ENCODE measurements around the gene CXCL14.

The CXCL14 gene

GRCh38 chr5:135584276-135584675 is 5.5 kb upstream of the CXCL14 start:
- no peaks in the 10 kb centered on the region for H3K4me1 ChIP-seq (ENCODE audit: control insufficient read depth, insufficient read depth, low read length, poor library complexity, severe bottlenecking)
- H3K9me3 ChIP-seq (ENCODE audit: control insufficient read depth, low read length): no peaks in the 10 kb centered on the region
- WGBS, 2 experiments (ENCODE audit: insufficient coverage in 2 of 2): 100% methylated on average over 1 of the region's 2 CpGs
- no peaks in the 10 kb centered on the region for H3K36me3 ChIP-seq (ENCODE audit: control insufficient read depth, insufficient read depth, low read length)
- H3K4me3 ChIP-seq (ENCODE audit: extremely low read depth, insufficient read depth, low read length, poor library complexity, severe bottlenecking): no peak overlapping the region
- H3K27ac ChIP-seq (ENCODE audit: low read depth, low read length, severe bottlenecking): no peak overlapping the region

GRCh38 chr5:135582099-135582781 is 3.4 kb upstream of the CXCL14 start:
- Histone ChIP-seq H3K4me3 (ENCODE audit: extremely low read depth, insufficient read depth, low read length, poor library complexity, severe bottlenecking) (no peak overlapping the region), H3K9me3 (ENCODE audit: control insufficient read depth, low read length) (no peaks in the 10 kb centered on the region), H3K4me1 (ENCODE audit: control insufficient read depth, insufficient read depth, low read length, poor library complexity, severe bottlenecking) (peaks cover 6% of the 10 kb centered on the region), H3K27ac (ENCODE audit: low read depth, low read length, severe bottlenecking) (no peak overlapping the region), H3K36me3 (ENCODE audit: control insufficient read depth, insufficient read depth, low read length) (no peaks in the 10 kb centered on the region)
- WGBS, 2 experiments (ENCODE audit: insufficient coverage in 2 of 2): 65 to 87% methylated on average over 4 of the region's 6 CpGs

GRCh38 chr5:135578305-135578684 is 496 bp downstream of the CXCL14 start:
- H3K27ac ChIP-seq (ENCODE audit: low read depth, low read length, severe bottlenecking): no peak overlapping the region

DNA sequence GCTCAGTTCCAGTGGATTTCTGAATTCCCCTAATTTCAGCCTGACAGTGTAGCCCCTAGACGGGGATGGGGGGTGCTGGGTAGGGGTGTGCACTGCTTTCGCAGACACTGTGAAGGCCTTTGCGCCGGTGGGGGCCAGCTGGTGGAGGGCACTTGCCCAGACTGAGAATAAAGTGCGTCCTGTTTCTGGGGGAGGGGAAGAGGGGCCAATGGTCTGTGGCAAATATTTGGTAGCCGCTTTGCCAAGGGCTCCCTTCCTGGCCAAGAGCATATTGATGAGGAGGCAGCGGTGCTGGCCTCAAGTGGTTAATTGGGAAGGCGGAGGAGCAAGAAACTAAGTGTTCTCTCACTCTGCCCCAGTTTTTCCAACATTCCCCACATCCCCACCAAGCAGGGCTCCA is 1.4 kb downstream of the CXCL14 start:
- Histone ChIP-seq H3K4me3 (ENCODE audit: extremely low read depth, insufficient read depth, low read length, poor library complexity, severe bottlenecking) (peak overlapping the region; percentile 37), H3K27ac (ENCODE audit: low read depth, low read length, severe bottlenecking) (no peak overlapping the region), H3K4me1 (ENCODE audit: control insufficient read depth, insufficient read depth, low read length, poor library complexity, severe bottlenecking) (peaks cover 21% of the 10 kb centered on the region), H3K9me3 (ENCODE audit: control insufficient read depth, low read length) (no peaks in the 10 kb centered on the region), H3K36me3 (ENCODE audit: control insufficient read depth, insufficient read depth, low read length) (no peaks in the 10 kb centered on the region)
- 46 to 54% methylated on average over 4 to 6 of the region's 8 CpGs for WGBS, 2 experiments (ENCODE audit: insufficient coverage in 2 of 2)

More at GRCh38 chr5:135578305-135578684, 496 bp downstream of the CXCL14 start:
- WGBS, 2 experiments (ENCODE audit: insufficient coverage in 2 of 2): 9 to 12% methylated on average over 18 to 19 of the region's 21 CpGs
- Histone ChIP-seq H3K9me3 (ENCODE audit: control insufficient read depth, low read length) (no peaks in the 10 kb centered on the region), H3K4me1 (ENCODE audit: control insufficient read depth, insufficient read depth, low read length, poor library complexity, severe bottlenecking) (peaks cover 21% of the 10 kb centered on the region), H3K4me3 (ENCODE audit: extremely low read depth, insufficient read depth, low read length, poor library complexity, severe bottlenecking) (peak overlapping the region; percentile 37), H3K36me3 (ENCODE audit: control insufficient read depth, insufficient read depth, low read length) (no peaks in the 10 kb centered on the region)

- Histone ChIP-seq H3K4me3 (ENCODE audit: extremely low read depth, insufficient read depth, low read length, poor library complexity, severe bottlenecking) (no peak overlapping the region), H3K27ac (ENCODE audit: low read depth, low read length, severe bottlenecking) (peak overlapping the region; percentile 45), H3K4me1 (ENCODE audit: control insufficient read depth, insufficient read depth, low read length, poor library complexity, severe bottlenecking) (peaks cover 21% of the 10 kb centered on the region)
These were observed 2.7 kb downstream of the CXCL14 start for GRCh38 chr5:135576075-135576599.

GRCh38 chr5:135574493-135574892 is 4.3 kb downstream of the CXCL14 start:
- peaks cover 21% of the 10 kb centered on the region for H3K4me1 ChIP-seq (ENCODE audit: control insufficient read depth, insufficient read depth, low read length, poor library complexity, severe bottlenecking)
- H3K9me3 ChIP-seq (ENCODE audit: control insufficient read depth, low read length): no peaks in the 10 kb centered on the region
- WGBS, 2 experiments (ENCODE audit: insufficient coverage in 2 of 2): 93 to 95% methylated on average over 10 of the region's 10 CpGs
- H3K27ac ChIP-seq (ENCODE audit: low read depth, low read length, severe bottlenecking): no peak overlapping the region
- H3K4me3 ChIP-seq (ENCODE audit: extremely low read depth, insufficient read depth, low read length, poor library complexity, severe bottlenecking): no peak overlapping the region
- no peaks in the 10 kb centered on the region for H3K36me3 ChIP-seq (ENCODE audit: control insufficient read depth, insufficient read depth, low read length)

More at GRCh38 chr5:135576075-135576599, 2.7 kb downstream of the CXCL14 start:
- WGBS, 2 experiments (ENCODE audit: insufficient coverage in 2 of 2): 44 to 75% methylated on average over 3 to 6 of the region's 6 CpGs
- no peaks in the 10 kb centered on the region for H3K36me3 ChIP-seq (ENCODE audit: control insufficient read depth, insufficient read depth, low read length)
- no peaks in the 10 kb centered on the region for H3K9me3 ChIP-seq (ENCODE audit: control insufficient read depth, low read length)

GRCh38 chr5:135571902-135572301 is 6.9 kb downstream of the CXCL14 start:
- H3K4me3 ChIP-seq (ENCODE audit: extremely low read depth, insufficient read depth, low read length, poor library complexity, severe bottlenecking): no peak overlapping the region
- no peaks in the 10 kb centered on the region for H3K9me3 ChIP-seq (ENCODE audit: control insufficient read depth, low read length)
- no peak overlapping the region for H3K27ac ChIP-seq (ENCODE audit: low read depth, low read length, severe bottlenecking)
- peaks cover 30% of the 10 kb centered on the region for H3K4me1 ChIP-seq (ENCODE audit: control insufficient read depth, insufficient read depth, low read length, poor library complexity, severe bottlenecking)
- WGBS, 2 experiments (ENCODE audit: insufficient coverage in 2 of 2): 83 to 95% methylated on average over 5 of the region's 9 CpGs
- no peaks in the 10 kb centered on the region for H3K36me3 ChIP-seq (ENCODE audit: control insufficient read depth, insufficient read depth, low read length)

GRCh38 chr5:135571066-135571609 is 7.7 kb downstream of the CXCL14 start:
- 83 to 84% methylated on average over 7 to 9 of the region's 10 CpGs for WGBS, 2 experiments (ENCODE audit: insufficient coverage in 2 of 2)

GRCh38 chr5:135570453-135570764 is 8.4 kb downstream of the CXCL14 start:
- no peaks in the 10 kb centered on the region for H3K36me3 ChIP-seq (ENCODE audit: control insufficient read depth, insufficient read depth, low read length)
- 57% methylated on average over 2 of the region's 3 CpGs; no CpG with 5 or more reads in 1 of the 2 experiments for WGBS, 2 experiments (ENCODE audit: insufficient coverage in 2 of 2)
- no peak overlapping the region for H3K27ac ChIP-seq (ENCODE audit: low read depth, low read length, severe bottlenecking)
- no peaks in the 10 kb centered on the region for H3K9me3 ChIP-seq (ENCODE audit: control insufficient read depth, low read length)
- no peak overlapping the region for H3K4me3 ChIP-seq (ENCODE audit: extremely low read depth, insufficient read depth, low read length, poor library complexity, severe bottlenecking)
- H3K4me1 ChIP-seq (ENCODE audit: control insufficient read depth, insufficient read depth, low read length, poor library complexity, severe bottlenecking): peaks cover 20% of the 10 kb centered on the region

More at GRCh38 chr5:135571066-135571609, 7.7 kb downstream of the CXCL14 start:
- Histone ChIP-seq H3K27ac (ENCODE audit: low read depth, low read length, severe bottlenecking) (no peak overlapping the region), H3K4me3 (ENCODE audit: extremely low read depth, insufficient read depth, low read length, poor library complexity, severe bottlenecking) (no peak overlapping the region), H3K4me1 (ENCODE audit: control insufficient read depth, insufficient read depth, low read length, poor library complexity, severe bottlenecking) (peaks cover 24% of the 10 kb centered on the region), H3K9me3 (ENCODE audit: control insufficient read depth, low read length) (no peaks in the 10 kb centered on the region), H3K36me3 (ENCODE audit: control insufficient read depth, insufficient read depth, low read length) (no peaks in the 10 kb centered on the region)

GRCh38 chr5:135569755-135570452 is 8.9 kb downstream of the CXCL14 start:
- Histone ChIP-seq H3K9me3 (ENCODE audit: control insufficient read depth, low read length) (no peaks in the 10 kb centered on the region), H3K4me3 (ENCODE audit: extremely low read depth, insufficient read depth, low read length, poor library complexity, severe bottlenecking) (no peak overlapping the region), H3K27ac (ENCODE audit: low read depth, low read length, severe bottlenecking) (no peak overlapping the region), H3K4me1 (ENCODE audit: control insufficient read depth, insufficient read depth, low read length, poor library complexity, severe bottlenecking) (peaks cover 20% of the 10 kb centered on the region), H3K36me3 (ENCODE audit: control insufficient read depth, insufficient read depth, low read length) (no peaks in the 10 kb centered on the region)
- 53 to 64% methylated on average over 7 to 9 of the region's 10 CpGs for WGBS, 2 experiments (ENCODE audit: insufficient coverage in 2 of 2)

Measured in mesodermal cell (in vitro differentiated cells).